ENCODE measurements around the gene TBCA.
"Not testable (repeated sequence)": the region's sequence is repeated elsewhere in the genome, so short reads cannot be mapped to it uniquely, and the experiment has no call there.

TBCA gene

GRCh38 chr5:77707791-77708190, 68.3 kb downstream of the TBCA start:
- FAIRE-seq = no peak

- FAIRE-seq = not testable (repeated sequence)
Observed at GRCh38 chr5:77699569-77699968, 76.6 kb downstream of the TBCA start.

GRCh38 chr5:77698920-77699319, 77.2 kb downstream of the TBCA start:
- no peak for FAIRE-seq

- FAIRE-seq = no peak
Observed at GRCh38 chr5:77697692-77698091, 78.4 kb downstream of the TBCA start.

GRCh38 chr5:77696120-77696519, 80.0 kb downstream of the TBCA start:
- no peak for FAIRE-seq

GRCh38 chr5:77693913-77694312, 82.2 kb downstream of the TBCA start:
- FAIRE-seq = no peak

- FAIRE-seq = no peak
Observed at GRCh38 chr5:77683171-77683732, 92.9 kb downstream of the TBCA start.

GRCh38 chr5:77670526-77670925, 105.6 kb downstream of the TBCA start:
- no peak for FAIRE-seq

- no peak for FAIRE-seq
Observed at GRCh38 chr5:77669677-77670076, 106.5 kb downstream of the TBCA start.

GRCh38 chr5:77663090-77663863, 112.9 kb downstream of the TBCA start:
- no peak for FAIRE-seq

- no peak for FAIRE-seq
Observed at GRCh38 chr5:77662635-77663034, 113.5 kb downstream of the TBCA start.

GRCh38 chr5:77658662-77659061, 117.5 kb downstream of the TBCA start:
- FAIRE-seq = no peak

GRCh38 chr5:77651343-77651742, 124.8 kb downstream of the TBCA start:
- no peak for FAIRE-seq

GRCh38 chr5:77650686-77651085, 125.5 kb downstream of the TBCA start:
- no peak for FAIRE-seq

GRCh38 chr5:77649776-77650175, 126.4 kb downstream of the TBCA start:
- no peak for FAIRE-seq

- no peak for FAIRE-seq
Observed at GRCh38 chr5:77645995-77646639, 130.0 kb downstream of the TBCA start.

- FAIRE-seq = no peak
Observed at GRCh38 chr5:77645158-77645994, 130.8 kb downstream of the TBCA start.

GRCh38 chr5:77644371-77645157, 131.6 kb downstream of the TBCA start:
- FAIRE-seq = no peak

- FAIRE-seq = no peak
Observed at GRCh38 chr5:77643654-77644370, 132.3 kb downstream of the TBCA start.

GRCh38 chr5:77642738-77643653, 133.1 kb downstream of the TBCA start:
- no peak for FAIRE-seq

Measured in colon (tissue), 2 donors.